Mucosa of stomach (tissue), 1 donor: ENCODE results near the gene ESPNL.
A peak's percentile ranks its signal among the peaks of the same experiment; 100 is the strongest.

Experiments
- H3K27me3 ChIP-seq: one replicate; pipeline ENCODE4 v1.7.0; 2013; ENCODE audit warnings: mild to moderate bottlenecking, low read length; ENCODE audit not compliant: control insufficient read depth, insufficient read depth
- H3K36me3 ChIP-seq: one replicate; pipeline ENCODE4 v1.7.0; 2013; ENCODE audit warnings: low read length; ENCODE audit not compliant: control insufficient read depth, insufficient read depth
- H3K4me1 ChIP-seq: one replicate; pipeline ENCODE4 v1.7.0; 2013; ENCODE audit warnings: mild to moderate bottlenecking, low read length; ENCODE audit not compliant: control insufficient read depth, insufficient read depth
- H3K4me3 ChIP-seq: one replicate; pipeline ENCODE4 v1.7.0; 2013; ENCODE audit warnings: low read length
- H3K9ac ChIP-seq: one replicate; pipeline ENCODE4 v1.7.0; 2013; ENCODE audit warnings: mild to moderate bottlenecking, low read length, moderate library complexity
- H3K9me3 ChIP-seq: one replicate; pipeline ENCODE4 v1.7.0; 2013; ENCODE audit warnings: mild to moderate bottlenecking, low read length, moderate library complexity; ENCODE audit not compliant: control insufficient read depth
- donor health status: Pancreatic carcinoma.

Gene ESPNL

GRCh38 chr2:238124488-238125126, 24.5 kb downstream of the ESPNL start:
- Histone ChIP-seq H3K4me3 (no peak overlapping the region), H3K36me3 (no peaks in the 10 kb centered on the region), H3K9ac (no peak overlapping the region), H3K27me3 (peaks cover 5% of the 10 kb centered on the region), H3K4me1 (peaks cover 6% of the 10 kb centered on the region), H3K9me3 (no peaks in the 10 kb centered on the region)

GRCh38 chr2:238125127-238125885, 25.2 kb downstream of the ESPNL start:
- Histone ChIP-seq H3K4me1 (peaks cover 6% of the 10 kb centered on the region), H3K9me3 (no peaks in the 10 kb centered on the region), H3K27me3 (peaks cover under 1% of the 10 kb centered on the region), H3K9ac (no peak overlapping the region), H3K4me3 (no peak overlapping the region), H3K36me3 (no peaks in the 10 kb centered on the region)

GRCh38 chr2:238126338-238126737, 26.2 kb downstream of the ESPNL start:
- H3K36me3 ChIP-seq: no peaks in the 10 kb centered on the region
- no peak overlapping the region for H3K4me3 ChIP-seq
- H3K27me3 ChIP-seq: no peaks in the 10 kb centered on the region
- peaks cover 6% of the 10 kb centered on the region for H3K4me1 ChIP-seq
- no peaks in the 10 kb centered on the region for H3K9me3 ChIP-seq
- H3K9ac ChIP-seq: no peak overlapping the region

GRCh38 chr2:238126775-238127164, 26.6 kb downstream of the ESPNL start:
- H3K9ac ChIP-seq: no peak overlapping the region
- peaks cover 6% of the 10 kb centered on the region for H3K4me1 ChIP-seq
- no peaks in the 10 kb centered on the region for H3K27me3 ChIP-seq
- H3K4me3 ChIP-seq: no peak overlapping the region
- H3K36me3 ChIP-seq: no peaks in the 10 kb centered on the region
- no peaks in the 10 kb centered on the region for H3K9me3 ChIP-seq

GRCh38 chr2:238127165-238128060, 27.3 kb downstream of the ESPNL start:
- H3K9ac ChIP-seq: peak overlapping the region; percentile 15

GRCh38 chr2:238128061-238128440, 27.9 kb downstream of the ESPNL start:
- Histone ChIP-seq H3K36me3 (no peaks in the 10 kb centered on the region), H3K27me3 (no peaks in the 10 kb centered on the region), H3K9ac (no peak overlapping the region), H3K9me3 (no peaks in the 10 kb centered on the region), H3K4me1 (peaks cover 6% of the 10 kb centered on the region), H3K4me3 (no peak overlapping the region)

More at GRCh38 chr2:238127165-238128060, 27.3 kb downstream of the ESPNL start:
- Histone ChIP-seq H3K27me3 (no peaks in the 10 kb centered on the region), H3K36me3 (no peaks in the 10 kb centered on the region), H3K4me3 (no peak overlapping the region), H3K4me1 (peaks cover 6% of the 10 kb centered on the region), H3K9me3 (no peaks in the 10 kb centered on the region)

- H3K9ac ChIP-seq: no peak overlapping the region
- peaks cover 6% of the 10 kb centered on the region for H3K4me1 ChIP-seq
- no peaks in the 10 kb centered on the region for H3K27me3 ChIP-seq
- H3K9me3 ChIP-seq: no peaks in the 10 kb centered on the region
- H3K36me3 ChIP-seq: no peaks in the 10 kb centered on the region
- H3K4me3 ChIP-seq: no peak overlapping the region
Observed at GRCh38 chr2:238128534-238129001, 28.4 kb downstream of the ESPNL start.

- Histone ChIP-seq H3K9ac (no peak overlapping the region), H3K4me3 (no peak overlapping the region), H3K36me3 (no peaks in the 10 kb centered on the region), H3K27me3 (no peaks in the 10 kb centered on the region), H3K9me3 (no peaks in the 10 kb centered on the region), H3K4me1 (peaks cover 6% of the 10 kb centered on the region)
Observed at GRCh38 chr2:238129166-238130010, 29.2 kb downstream of the ESPNL start.

GRCh38 chr2:238130111-238130695, 30.1 kb downstream of the ESPNL start:
- Histone ChIP-seq H3K9me3 (no peaks in the 10 kb centered on the region), H3K27me3 (no peaks in the 10 kb centered on the region), H3K4me1 (peaks cover 6% of the 10 kb centered on the region), H3K9ac (no peak overlapping the region), H3K36me3 (no peaks in the 10 kb centered on the region), H3K4me3 (no peak overlapping the region)

GRCh38 chr2:238130696-238131628, 30.8 kb downstream of the ESPNL start:
- H3K27me3 ChIP-seq: no peaks in the 10 kb centered on the region
- peaks cover 6% of the 10 kb centered on the region for H3K4me1 ChIP-seq
- H3K36me3 ChIP-seq: no peaks in the 10 kb centered on the region
- H3K4me3 ChIP-seq: no peak overlapping the region
- no peak overlapping the region for H3K9ac ChIP-seq
- no peaks in the 10 kb centered on the region for H3K9me3 ChIP-seq
